Lung (tissue), 12 donors: ENCODE measurements around the gene PLSCR2. TPM values are rescaled to one million over a fixed set of nuclear protein-coding genes. Genes with fewer than 3 reads are reported as not detected.
"Not testable (repeated sequence)": the region's sequence is repeated elsewhere in the genome, so short reads cannot be mapped to it uniquely, and the experiment has no call there.

Experiments used
- ATAC-seq: fragments of 200-7000 bp; cut with Tn5 transposase; one replicate; pipeline ENCODE4 v1.9.1; 2020; ENCODE audit warnings: moderate number of reproducible peaks; ENCODE audit not compliant: insufficient read depth, low FRiP score
- DNase-seq, 3 donors: peaks; one replicate each; pipeline ENCODE4 v3.0.0-alpha.2; 2013 to 2017
- H3K27ac ChIP-seq, 2 donors: one replicate each; pipeline ENCODE4 v1.5.1; 2013; ENCODE audit warnings: mild to moderate bottlenecking in 2 of 2, moderate library complexity in 2 of 2, control low read depth in 1 of 2, inconsistent platforms in 1 of 2, low read depth in 1 of 2, low read length in 1 of 2
- H3K27me3 ChIP-seq, 3 donors: one replicate each; pipeline ENCODE4 v1.5.1; 2013; ENCODE audit warnings: low read length in 2 of 3; ENCODE audit not compliant: control insufficient read depth in 3 of 3, insufficient read depth in 3 of 3
- H3K36me3 ChIP-seq, 4 donors: one replicate each; pipeline ENCODE4 v1.5.1; 2013; ENCODE audit warnings: low read length in 4 of 4, mild to moderate bottlenecking in 1 of 4, moderate library complexity in 1 of 4; ENCODE audit not compliant: control insufficient read depth in 4 of 4, insufficient read depth in 4 of 4
- H3K4me1 ChIP-seq, 5 donors: one replicate each; pipeline ENCODE4 v1.5.1; 2013; ENCODE audit warnings: low read length in 5 of 5, mild to moderate bottlenecking in 2 of 5, moderate library complexity in 1 of 5; ENCODE audit not compliant: control insufficient read depth in 5 of 5, insufficient read depth in 5 of 5
- H3K4me3 ChIP-seq: one replicate; pipeline ENCODE4 v1.5.1; 2013; ENCODE audit warnings: mild to moderate bottlenecking, control low read depth, moderate library complexity
- H3K9ac ChIP-seq, 2 donors: one replicate each; pipeline ENCODE4 v1.5.1; 2013; ENCODE audit warnings: low read length in 2 of 2, control low read depth in 1 of 2; ENCODE audit not compliant: insufficient read depth in 1 of 2
- H3K9me3 ChIP-seq, 4 donors: one replicate each; pipeline ENCODE4 v1.5.1; 2013; ENCODE audit warnings: low read length in 3 of 4, mild to moderate bottlenecking in 1 of 4, moderate library complexity in 1 of 4; ENCODE audit not compliant: control insufficient read depth in 4 of 4, insufficient read depth in 3 of 4
- CTCF ChIP-seq: IDR thresholded peaks from 2 replicates; pipeline ENCODE4 v1.5.1; 2012; ENCODE audit warnings: mild to moderate bottlenecking; ENCODE audit errors: control extremely low read depth, extremely low read depth
- WGBS, 2 donors: extraction: QIAGEN DNeasy Blood & Tissue Kit; methylation state at CpG; one replicate each; pipeline ENCODE4 v1.1.7; 2013; 5-methylcytosine and 5-hydroxymethylcytosine counted together
- polyA plus RNA-seq, 2 donors: library from polyadenylated mRNA; stranded (reverse); fragments of 200-250 nt; gene quantifications; one replicate each; pipeline ENCODE4 v1.2.1, GENCODE V29; 2013
- total RNA-seq, 2 donors: library from RNA; depleted of rRNA in 1 of 2; stranded (reverse); fragments of >200 nt in 1 of 2; gene quantifications; one replicate each; pipeline ENCODE4 v1.2.1, GENCODE V29; 2014 to 2021
- donor health status: control.
- donor health status: control.
- donor health status: Bipolar disorder and iron deficiency.
- donor health status: healthy.
- donor health status: DM: yes; HTN: yes; CAD: no.

PLSCR2 gene
- total and polyA plus RNA-seq, 4 donors = 0.03 to 0.33 TPM; not detected in 2

- no peak for DNase-seq
Measured at GRCh38 chr3:146454796-146455195, 14.6 kb downstream of the PLSCR2 start.

GRCh38 chr3:146449613-146450012 is 19.7 kb downstream of the PLSCR2 start:
- Histone ChIP-seq H3K36me3 (no peaks in the 10 kb centered on the region), H3K4me3 (no peak overlapping the region), H3K9ac (no peak overlapping the region), H3K9me3 (peaks cover 0 to 11% (median 0%) of the 10 kb centered on the region in 4 donors), H3K4me1 (no peaks in the 10 kb centered on the region), H3K27me3 (no peaks in the 10 kb centered on the region), H3K27ac (no peak overlapping the region)
- TF ChIP-seq CTCF = no peak
- ATAC-seq (no peak), DNase-seq (no peak)

More at GRCh38 chr3:146454796-146455195, 14.6 kb downstream of the PLSCR2 start:
- Histone ChIP-seq H3K9ac (no peak overlapping the region), H3K36me3 (no peaks in the 10 kb centered on the region), H3K9me3 (no peaks in the 10 kb centered on the region), H3K27ac (no peak overlapping the region), H3K4me1 (no peaks in the 10 kb centered on the region), H3K4me3 (no peak overlapping the region), H3K27me3 (no peaks in the 10 kb centered on the region)
- 82 to 89% methylated on average over 3 of the region's 3 CpGs for WGBS, 2 donors
- no peak for ATAC-seq
- no peak for TF ChIP-seq CTCF

GRCh38 chr3:146449076-146449475 is 20.3 kb downstream of the PLSCR2 start:
- Histone ChIP-seq H3K9me3 (peaks cover 0 to 11% (median 0%) of the 10 kb centered on the region in 4 donors), H3K9ac (no peak overlapping the region), H3K4me1 (no peaks in the 10 kb centered on the region), H3K36me3 (no peaks in the 10 kb centered on the region), H3K27me3 (no peaks in the 10 kb centered on the region), H3K27ac (no peak overlapping the region), H3K4me3 (no peak overlapping the region)
- DNase-seq = no peak
- no peak for TF ChIP-seq CTCF
- no peak for ATAC-seq
- WGBS, 2 donors = 56 to 60% methylated on average over 1 of the region's 1 CpG

- Histone ChIP-seq H3K4me1 (no peaks in the 10 kb centered on the region), H3K9ac (no peak overlapping the region), H3K27me3 (no peaks in the 10 kb centered on the region), H3K4me3 (no peak overlapping the region), H3K9me3 (peaks cover 0 to 11% (median 0%) of the 10 kb centered on the region in 4 donors), H3K27ac (no peak overlapping the region), H3K36me3 (no peaks in the 10 kb centered on the region)
- TF ChIP-seq CTCF = no peak
- ATAC-seq (no peak), DNase-seq (no peak)
- WGBS, 2 donors = 99 to 100% methylated on average over 1 of the region's 1 CpG
Measured at GRCh38 chr3:146446026-146446425, 23.3 kb downstream of the PLSCR2 start.

GRCh38 chr3:146440310-146440709 is 29.1 kb downstream of the PLSCR2 start:
- H3K27me3 ChIP-seq, H3K9ac ChIP-seq, H3K36me3 ChIP-seq, H3K4me1 ChIP-seq, H3K9me3 ChIP-seq, H3K4me3 ChIP-seq, ATAC-seq, DNase-seq, H3K27ac ChIP-seq: not testable (repeated sequence)
- 83 to 87% methylated on average over 5 of the region's 5 CpGs for WGBS, 2 donors
